SK-N-SH (cell line): ENCODE measurements around the gene EHD3.

Experiments
- CTCF ChIP-seq: fragments of 200-600 bp; sonication (generic); IDR thresholded peaks from 2 replicates; pipeline ENCODE4 v1.6.1; 2017; ENCODE audit warnings: antibody characterized with exemption, mild to moderate bottlenecking, moderate library complexity
- EZH2phosphoT487 ChIP-seq: fragments of 200-600 bp; sonication (generic); IDR thresholded peaks from 2 replicates; pipeline ENCODE4 v1.6.1; 2017; ENCODE audit warnings: low read depth, mixed run types, mild to moderate bottlenecking, antibody characterized with exemption, moderate library complexity, borderline replicate concordance
- GATA2 ChIP-seq: sonication (generic); formaldehyde crosslinking; IDR thresholded peaks from 2 replicates; pipeline ENCODE4 v1.5.0; 2020; ENCODE audit warnings: mild to moderate bottlenecking, missing genetic modification reagents
- JUND ChIP-seq: IDR thresholded peaks from 2 replicates; pipeline ENCODE4 v1.4.0; 2012
- MXI1 ChIP-seq: IDR thresholded peaks from 2 replicates; pipeline ENCODE4 v1.6.1; 2012; ENCODE audit warnings: mild to moderate bottlenecking, low read depth, low read length, improper control_type of control experiment
- NRF1 ChIP-seq: IDR thresholded peaks from 2 replicates; pipeline ENCODE4 v1.6.1; 2012; ENCODE audit warnings: low read depth, mild to moderate bottlenecking, low read length
- RFX5 ChIP-seq: IDR thresholded peaks from 2 replicates; pipeline ENCODE4 v1.6.1; 2012; ENCODE audit warnings: mild to moderate bottlenecking, improper control_type of control experiment, low read length
- SMC3 ChIP-seq: IDR thresholded peaks from 2 replicates; pipeline ENCODE4 v1.6.1; 2012; ENCODE audit warnings: low read depth, low read length, improper control_type of control experiment
- TEAD4 ChIP-seq: IDR thresholded peaks from 2 replicates; pipeline ENCODE4 v1.4.0; 2012; ENCODE audit warnings: mild to moderate bottlenecking, borderline replicate concordance; ENCODE audit not compliant: insufficient read depth
- TF ChIP-seq, protein P1 (sequence below): IDR thresholded peaks from 2 replicates; pipeline ENCODE4 v1.4.0; 2012; ENCODE audit warnings: low read depth

DNA sequence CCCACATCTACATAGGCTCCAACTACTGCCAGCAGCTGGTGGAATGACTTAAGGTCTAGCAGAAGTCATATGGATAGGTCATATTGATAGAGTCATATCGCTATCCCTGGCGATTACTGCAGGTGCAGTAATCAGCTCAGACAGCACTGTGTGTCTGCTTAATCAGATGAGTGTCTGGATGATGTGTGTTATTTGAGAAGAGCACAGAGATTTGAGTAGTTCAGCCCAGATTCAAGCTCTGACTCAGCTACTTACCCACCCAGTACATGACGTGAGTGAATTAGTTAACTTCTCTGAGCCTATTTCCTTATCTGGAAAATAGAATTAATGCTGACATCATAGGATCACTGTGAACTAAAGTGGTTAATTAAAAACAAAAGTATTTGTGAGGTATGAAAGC is 78.9 kb downstream of the EHD3 start:
- TF ChIP-seq GATA2 (CRISPR knock-in tag): no peak
- no peak for TF ChIP-seq NRF1
- no peak for TF ChIP-seq EZH2phosphoT487
- TF ChIP-seq CTCF: no peak
- TF ChIP-seq TEAD4: no peak
- no peak for TF ChIP-seq MXI1
- TF ChIP-seq, protein P1, sequence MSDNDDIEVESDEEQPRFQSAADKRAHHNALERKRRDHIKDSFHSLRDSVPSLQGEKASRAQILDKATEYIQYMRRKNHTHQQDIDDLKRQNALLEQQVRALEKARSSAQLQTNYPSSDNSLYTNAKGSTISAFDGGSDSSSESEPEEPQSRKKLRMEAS: no peak
- TF ChIP-seq SMC3: no peak
- TF ChIP-seq JUND: no peak; the same call in 1 of the 2 replicates
- no peak for TF ChIP-seq RFX5
